ENCODE measurements around the gene CCDC73.

The CCDC73 gene

DNA sequence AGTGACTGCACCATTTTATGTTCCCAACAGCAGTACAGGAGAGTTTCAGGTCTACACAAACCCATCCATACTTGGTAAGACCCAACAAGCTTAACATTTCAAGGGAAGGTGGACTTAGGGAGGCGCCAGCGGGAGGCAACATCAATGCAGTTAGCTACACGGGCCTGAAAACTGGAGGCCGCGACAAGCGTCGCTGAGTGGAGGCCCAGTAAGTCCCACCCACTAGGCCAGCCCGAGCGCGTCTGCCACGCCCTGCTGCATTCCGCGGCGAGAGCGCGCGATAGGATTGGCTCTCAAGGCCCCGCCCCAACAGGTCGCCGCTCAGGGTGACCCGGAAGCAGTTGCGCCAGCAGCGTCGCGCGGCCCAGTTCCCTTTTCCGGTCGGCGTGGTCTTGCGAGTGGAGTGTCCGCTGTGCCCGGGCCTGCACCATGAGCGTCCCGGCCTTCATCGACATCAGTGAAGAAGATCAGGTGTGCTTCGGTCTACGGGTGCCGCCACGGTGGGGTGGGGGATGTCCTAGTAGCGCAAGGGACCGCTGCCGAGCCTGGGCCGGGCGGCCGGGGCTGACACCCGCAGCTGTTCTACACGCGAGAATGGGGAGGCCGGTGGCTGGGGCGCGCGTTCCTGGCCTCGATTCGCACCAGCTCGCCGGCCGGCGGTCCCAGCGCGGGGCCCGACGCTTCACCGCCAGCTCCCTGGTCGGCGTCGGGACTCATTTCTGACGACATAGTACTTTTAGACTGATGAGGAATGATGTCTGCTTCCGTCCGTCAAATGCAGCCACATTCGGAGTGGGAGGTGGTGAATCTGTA, 210.8 kb downstream of the CCDC73 start, which contains the start of gene EIF3M:
EIF3M (plus strand) TSS at position 373 of the 813 bp plus-strand sequence; CDS start at position 430, 57 bp downstream.
- peak; percentile 96 for DNase-seq

DNA sequence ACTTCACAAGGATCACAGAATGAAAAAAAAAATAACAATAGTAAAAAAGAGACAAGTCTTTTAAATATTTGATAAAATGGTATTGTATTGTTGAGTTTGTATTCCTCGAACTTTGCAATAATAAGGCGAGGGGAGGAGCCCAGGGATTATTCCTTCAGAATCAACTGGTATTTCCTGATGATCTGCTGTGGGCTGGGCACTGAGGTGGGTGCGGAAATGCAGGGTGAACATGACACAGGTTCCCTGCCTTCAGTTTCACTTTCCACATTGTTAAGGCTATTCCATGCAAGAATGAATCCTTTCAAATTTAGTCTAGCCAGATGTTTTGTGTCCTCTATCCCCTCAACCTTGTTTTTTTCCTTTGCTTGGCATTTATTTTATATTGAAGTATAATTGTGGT, 212.9 kb downstream of the CCDC73 start:
- no peak for DNase-seq

DNA sequence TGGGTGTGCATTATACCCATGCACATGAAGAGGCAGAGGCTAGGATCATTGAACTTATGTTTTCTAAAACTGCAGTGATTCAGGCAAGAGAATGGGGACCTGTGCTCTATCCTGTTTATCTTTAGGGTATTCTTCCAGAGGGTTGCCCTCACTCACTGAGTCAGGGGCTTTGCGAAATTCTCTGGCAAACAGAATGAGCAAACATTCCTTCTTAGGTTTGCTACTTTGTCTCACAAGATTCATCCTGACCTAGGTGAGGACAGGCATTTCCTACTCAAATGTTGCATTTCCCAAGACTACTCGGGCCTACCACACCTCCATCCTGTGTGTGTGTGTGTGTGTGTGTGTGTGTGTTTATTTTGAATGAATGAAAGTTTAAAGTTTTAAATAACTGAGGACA, 213.5 kb downstream of the CCDC73 start:
- DNase-seq, result no peak

DNA sequence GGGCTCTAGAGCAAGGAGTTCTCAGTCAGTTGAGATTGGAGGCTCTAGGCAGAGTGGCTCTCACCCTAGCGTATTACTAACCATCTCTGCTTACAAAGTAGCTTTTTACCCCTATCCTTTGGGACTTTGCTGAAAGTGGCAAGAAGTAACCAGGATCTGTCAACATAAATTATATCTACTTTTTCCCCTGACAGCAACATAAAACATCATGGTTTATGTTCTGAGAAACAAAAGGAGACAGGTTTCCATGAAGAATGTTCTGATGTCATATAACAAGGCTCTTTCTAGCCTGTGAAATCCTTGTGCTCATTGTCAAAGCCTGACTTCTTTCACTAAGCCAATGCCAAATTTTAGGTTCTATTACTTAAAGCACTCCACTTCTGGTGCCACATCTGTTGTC, 218.0 kb downstream of the CCDC73 start:
- DNase-seq, result no peak

DNA sequence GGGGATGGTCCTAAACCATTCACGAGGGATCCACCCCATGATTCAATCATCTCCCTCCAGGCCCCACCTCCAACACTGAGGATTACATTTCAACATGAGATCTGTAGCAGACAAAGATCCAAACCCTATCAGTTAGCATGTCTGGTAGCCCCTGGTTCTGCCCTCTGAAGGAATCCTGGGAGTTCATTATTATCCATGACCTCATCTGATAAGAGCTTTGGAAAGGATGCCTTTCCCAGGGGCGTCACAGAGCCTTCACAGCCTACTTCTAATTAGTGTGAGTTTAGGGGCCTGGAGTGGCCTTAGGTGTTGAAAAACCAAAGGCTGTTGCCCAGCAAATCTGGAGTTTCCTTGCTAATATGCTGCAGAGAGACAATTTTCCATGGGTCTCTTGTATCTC, 219.4 kb downstream of the CCDC73 start:
- no peak for DNase-seq

DNA sequence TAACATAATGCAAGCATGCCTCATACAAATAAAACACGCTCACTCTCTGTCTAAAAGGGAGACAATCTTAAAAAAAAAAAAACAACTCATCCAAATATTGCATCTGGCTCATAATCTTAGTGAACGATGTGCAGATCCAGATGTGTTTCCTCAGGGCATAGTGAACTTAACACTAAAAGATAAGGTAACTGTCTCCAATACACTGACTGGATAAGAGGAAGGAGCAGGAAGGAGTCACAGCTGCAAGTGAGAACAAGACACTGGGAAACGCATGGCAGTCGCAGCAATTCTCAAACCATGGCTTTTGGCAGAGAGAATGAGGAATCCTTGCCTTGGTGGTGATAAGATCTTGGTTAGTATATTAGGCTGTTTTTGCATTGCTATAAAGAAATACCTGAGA, 220.0 kb downstream of the CCDC73 start:
- no peak for DNase-seq

DNA sequence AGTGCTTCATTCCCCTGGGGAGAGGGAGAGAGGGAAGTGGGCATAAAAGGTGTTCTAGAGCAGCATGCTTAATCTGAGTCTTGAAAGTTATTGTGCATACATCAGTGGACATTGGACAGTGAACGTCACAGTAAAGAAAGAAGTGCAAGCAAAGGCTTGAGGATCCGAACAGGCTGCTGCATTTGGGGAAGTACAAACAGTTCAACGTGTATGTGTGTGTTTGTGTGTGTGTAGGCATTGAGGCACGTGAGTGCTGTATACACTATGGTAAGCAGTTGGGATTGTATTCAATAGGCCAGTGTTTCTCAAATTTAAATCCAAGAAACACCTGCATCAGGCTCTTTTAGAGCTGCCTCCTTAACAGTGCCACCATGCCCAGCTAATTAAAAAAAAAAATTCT, 221.2 kb downstream of the CCDC73 start:
- DNase-seq, result no peak

DNA sequence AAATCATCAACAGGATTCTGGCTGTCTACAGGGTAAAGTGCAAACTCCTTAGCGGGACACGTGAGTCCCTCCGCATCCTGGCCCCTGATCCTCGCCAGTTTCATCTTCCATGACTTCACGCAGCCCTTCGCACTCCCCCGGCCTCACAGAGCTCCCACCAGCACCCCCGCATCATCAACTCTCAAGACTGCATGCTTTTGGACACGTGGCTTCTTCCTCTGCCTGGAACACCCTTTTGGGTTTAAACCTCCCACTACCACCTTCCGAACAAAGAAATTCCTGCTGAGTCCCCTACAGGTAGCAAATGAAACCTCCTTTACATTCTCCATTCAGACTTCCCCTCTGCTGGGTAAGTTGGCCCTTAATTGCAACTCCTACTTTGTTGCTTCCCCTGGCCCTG, 223.4 kb downstream of the CCDC73 start:
- DNase-seq, result no peak

DNA sequence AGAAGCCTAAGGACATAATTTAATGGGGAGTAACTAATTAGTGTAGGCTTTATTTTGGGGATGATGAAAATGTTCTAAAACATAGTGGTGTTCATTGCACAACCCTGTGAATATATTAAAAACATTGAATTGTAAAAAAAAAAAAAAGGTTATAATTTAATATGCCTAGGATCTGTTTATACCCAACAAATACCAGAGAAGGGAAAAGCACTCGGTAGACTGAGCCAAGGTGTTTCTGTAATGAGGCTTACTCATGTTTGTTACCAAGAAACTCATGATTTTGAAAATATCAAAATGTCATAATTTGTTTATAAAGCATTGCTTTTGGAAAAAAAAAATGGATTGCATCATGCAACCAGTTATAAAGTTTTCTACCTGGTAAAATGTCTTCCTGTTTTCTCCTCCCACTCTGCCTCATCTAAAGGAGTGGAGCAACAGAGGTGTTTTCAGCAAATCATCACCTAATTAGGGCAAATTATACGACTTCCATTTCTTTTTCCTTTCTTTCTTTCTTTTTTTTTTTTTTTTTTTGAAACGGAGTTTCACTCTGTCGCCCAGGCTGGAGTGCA, 225.1 kb downstream of the CCDC73 start:
- DNase-seq, result no peak

DNA sequence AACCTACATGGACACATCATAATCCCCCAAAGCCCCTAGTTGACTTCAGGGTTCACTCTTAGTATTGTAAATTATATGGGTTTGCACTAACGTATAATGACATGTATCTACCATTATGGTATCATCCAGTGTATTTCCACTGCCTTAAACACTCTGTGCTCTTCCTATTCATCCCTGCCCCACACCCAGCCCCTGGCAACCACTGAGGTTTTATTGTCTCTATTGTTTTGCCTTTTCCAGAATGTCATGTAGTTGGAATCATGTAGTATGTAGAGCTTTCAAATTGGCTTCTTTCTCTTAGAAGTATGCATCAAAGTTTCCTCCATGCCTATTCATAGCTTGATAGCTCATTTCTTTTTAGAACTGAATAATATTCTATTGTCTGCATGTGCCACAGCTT, 227.3 kb downstream of the CCDC73 start:
- no peak for DNase-seq

DNA sequence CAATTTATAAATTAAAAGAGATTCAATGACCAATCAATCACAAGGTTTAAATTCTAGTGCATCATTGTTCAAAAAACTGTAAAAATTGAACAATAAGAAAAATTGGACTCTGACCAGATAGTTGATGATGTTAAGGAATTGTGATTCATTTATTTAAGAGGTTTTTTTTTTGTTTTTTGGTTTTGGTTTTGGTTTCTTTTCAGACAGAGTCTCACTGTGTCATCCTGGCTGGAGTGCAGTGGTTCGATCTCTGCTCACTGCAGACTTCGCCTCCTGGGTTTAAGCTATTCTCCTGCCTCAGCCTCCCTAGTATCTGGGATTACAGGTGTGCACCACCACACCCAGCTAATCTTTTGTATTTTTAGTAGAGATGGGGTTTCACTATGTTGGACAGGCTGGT, 227.9 kb downstream of the CCDC73 start:
- no peak for DNase-seq

DNA sequence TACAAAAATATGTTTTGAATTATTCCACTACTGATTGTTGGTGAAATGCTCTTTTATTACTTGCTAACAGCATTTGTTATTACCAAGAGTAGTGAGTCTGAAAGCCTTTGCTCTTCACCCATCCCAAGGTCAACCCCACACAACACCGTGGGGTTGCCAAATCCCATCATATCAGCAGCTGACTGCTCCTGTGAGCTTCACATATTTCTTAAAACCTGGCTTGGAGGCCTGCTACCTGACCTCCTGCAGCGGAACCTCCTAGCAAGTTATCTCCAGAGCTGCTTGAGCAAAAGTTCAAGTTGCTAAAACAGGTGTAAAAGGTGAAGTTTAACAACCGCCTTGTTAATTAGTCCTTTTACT, 230.9 kb downstream of the CCDC73 start:
- DNase-seq, result no peak

DNA sequence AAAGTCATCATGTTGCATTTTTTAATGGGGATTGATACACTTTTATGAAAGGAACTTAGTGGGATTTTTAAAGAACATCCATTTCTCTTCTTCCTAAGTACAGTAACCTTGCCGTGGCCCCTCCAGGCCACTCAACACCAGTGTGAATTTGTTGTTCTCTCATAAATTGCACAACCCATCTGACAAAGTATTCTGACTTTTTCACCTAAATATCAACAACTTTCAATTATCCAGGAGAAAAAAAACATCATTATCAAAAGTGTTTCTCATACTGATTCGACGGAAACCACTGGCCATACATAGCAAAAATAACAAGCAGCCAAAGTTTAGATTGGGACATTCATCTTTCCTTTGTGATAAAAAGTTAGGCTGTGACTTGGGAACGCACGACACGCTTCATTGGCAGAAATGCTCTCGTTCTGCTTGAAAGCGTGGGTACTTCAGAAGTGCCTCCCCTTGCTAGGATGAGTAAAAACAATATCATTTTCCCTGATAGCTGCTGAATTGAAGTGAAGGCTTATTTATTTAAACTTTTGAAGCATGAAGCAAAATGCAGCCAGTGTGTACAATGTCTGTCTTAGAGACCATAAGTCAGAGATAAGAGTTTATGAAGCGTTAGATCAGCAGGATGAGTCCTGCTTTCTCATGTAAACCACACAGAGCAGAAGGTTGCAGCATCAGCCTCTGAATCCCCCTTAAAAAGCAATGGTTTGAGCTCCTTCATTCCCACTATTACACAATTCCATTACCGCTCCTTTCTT, 231.4 kb downstream of the CCDC73 start:
- no peak for DNase-seq

DNA sequence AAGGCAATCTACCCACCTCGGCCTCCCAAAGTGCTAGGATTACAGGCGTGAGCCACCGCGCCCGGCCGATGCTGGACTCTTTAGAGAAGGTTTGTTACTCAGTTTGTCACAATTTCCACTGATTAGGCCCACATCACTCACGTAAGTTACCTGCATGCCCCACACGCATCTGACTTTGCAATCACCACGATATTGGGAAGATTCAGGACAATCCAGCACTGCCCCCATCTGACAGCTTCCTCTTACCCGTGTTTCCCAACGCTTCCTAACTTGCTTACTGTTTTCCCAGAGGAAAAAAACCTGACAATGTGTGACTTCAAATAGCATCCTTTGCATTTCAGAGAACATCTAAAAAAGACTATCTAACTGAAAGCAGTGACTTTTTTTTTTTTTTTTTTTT, 232.6 kb downstream of the CCDC73 start:
- DNase-seq, result no peak

DNA sequence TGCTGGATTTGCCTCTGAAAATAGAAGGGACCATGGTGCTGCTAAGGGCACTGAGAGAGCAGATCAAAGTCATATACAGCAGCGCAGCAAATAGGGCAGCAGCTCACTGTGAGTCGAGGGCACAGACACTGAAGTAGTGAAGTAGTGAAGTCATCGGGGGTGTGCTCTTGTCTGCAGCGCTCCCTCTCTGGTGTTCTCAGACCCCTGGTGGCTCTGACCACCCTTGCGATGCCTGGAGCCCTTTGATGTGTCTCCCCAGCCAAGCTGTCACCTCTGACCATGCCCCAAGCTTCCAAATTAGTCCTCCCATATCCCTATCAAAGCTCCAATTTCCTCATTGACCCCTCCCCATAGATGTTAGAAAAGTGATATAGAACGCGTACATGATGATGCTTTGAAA, 238.6 kb downstream of the CCDC73 start:
- DNase-seq, result no peak

DNA sequence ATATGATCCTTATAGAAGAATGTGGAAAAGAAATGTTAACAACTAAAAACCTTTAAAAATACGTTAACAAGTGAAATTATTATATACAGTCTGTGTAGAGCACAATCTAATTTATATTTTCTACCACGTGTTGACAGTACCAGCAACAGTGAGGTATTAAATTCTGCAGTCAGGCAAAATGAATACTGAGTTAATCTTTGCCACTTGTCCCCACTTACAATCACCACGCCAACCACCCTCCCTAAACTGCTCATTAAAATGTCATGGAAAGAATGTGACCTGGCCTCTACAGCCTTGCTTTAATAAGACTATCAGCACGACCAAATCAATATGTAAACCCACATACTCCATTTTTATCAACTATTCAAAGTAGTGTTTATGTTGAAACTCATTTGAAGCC, 239.4 kb downstream of the CCDC73 start:
- DNase-seq, result no peak

All from CD4-positive, alpha-beta T cell treated with Interleukin-6 for 4 hours (primary cell).